ENCODE data around the gene TRIM71. TPM values are rescaled to one million over a fixed set of nuclear protein-coding genes. Genes with fewer than 3 reads are reported as not detected.

The TRIM71 gene
- total and polyA plus RNA-seq, 2 experiments from 2014 or later, result 3.3 to 21.8 TPM

DNA sequence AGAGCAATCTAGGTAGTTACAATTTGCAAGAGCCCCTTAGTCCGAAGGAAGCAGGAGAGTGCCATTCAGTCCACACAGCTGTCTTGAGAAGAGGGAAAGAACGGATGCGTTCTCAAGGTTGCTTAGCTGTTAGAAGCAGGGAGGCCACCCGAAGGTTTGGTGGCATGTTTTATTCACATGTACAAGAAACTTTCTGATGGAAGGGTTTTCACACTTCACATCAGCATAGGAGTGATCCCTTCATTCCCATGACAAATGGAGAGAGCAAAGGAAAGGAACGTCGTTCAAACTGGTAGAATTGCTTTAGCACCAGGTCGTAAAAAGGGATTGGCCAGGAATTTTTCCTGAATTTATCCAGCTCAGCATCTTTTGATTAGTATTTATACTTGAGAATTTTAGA is 53.5 kb downstream of the TRIM71 start:
- Histone ChIP-seq H3K27me3 (no peaks in the 10 kb centered on the region), H3K4me3 (no peak overlapping the region), H3K36me3 (no peaks in the 10 kb centered on the region), H3K27ac (no peak overlapping the region), H3K9me3 (ENCODE audit: low read depth) (no peaks in the 10 kb centered on the region), H3K4me1 (ENCODE audit: low read depth) (peaks cover 53% of the 10 kb centered on the region)
- TF ChIP-seq, protein P1, sequence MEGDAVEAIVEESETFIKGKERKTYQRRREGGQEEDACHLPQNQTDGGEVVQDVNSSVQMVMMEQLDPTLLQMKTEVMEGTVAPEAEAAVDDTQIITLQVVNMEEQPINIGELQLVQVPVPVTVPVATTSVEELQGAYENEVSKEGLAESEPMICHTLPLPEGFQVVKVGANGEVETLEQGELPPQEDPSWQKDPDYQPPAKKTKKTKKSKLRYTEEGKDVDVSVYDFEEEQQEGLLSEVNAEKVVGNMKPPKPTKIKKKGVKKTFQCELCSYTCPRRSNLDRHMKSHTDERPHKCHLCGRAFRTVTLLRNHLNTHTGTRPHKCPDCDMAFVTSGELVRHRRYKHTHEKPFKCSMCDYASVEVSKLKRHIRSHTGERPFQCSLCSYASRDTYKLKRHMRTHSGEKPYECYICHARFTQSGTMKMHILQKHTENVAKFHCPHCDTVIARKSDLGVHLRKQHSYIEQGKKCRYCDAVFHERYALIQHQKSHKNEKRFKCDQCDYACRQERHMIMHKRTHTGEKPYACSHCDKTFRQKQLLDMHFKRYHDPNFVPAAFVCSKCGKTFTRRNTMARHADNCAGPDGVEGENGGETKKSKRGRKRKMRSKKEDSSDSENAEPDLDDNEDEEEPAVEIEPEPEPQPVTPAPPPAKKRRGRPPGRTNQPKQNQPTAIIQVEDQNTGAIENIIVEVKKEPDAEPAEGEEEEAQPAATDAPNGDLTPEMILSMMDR (IDR thresholded peaks at IDR 0.05; ENCODE audit: low read depth, low read length), result no peak
- no peak for DNase-seq (ENCODE audit: low read depth in 1 of 2, low spot score in 1 of 2)

DNA sequence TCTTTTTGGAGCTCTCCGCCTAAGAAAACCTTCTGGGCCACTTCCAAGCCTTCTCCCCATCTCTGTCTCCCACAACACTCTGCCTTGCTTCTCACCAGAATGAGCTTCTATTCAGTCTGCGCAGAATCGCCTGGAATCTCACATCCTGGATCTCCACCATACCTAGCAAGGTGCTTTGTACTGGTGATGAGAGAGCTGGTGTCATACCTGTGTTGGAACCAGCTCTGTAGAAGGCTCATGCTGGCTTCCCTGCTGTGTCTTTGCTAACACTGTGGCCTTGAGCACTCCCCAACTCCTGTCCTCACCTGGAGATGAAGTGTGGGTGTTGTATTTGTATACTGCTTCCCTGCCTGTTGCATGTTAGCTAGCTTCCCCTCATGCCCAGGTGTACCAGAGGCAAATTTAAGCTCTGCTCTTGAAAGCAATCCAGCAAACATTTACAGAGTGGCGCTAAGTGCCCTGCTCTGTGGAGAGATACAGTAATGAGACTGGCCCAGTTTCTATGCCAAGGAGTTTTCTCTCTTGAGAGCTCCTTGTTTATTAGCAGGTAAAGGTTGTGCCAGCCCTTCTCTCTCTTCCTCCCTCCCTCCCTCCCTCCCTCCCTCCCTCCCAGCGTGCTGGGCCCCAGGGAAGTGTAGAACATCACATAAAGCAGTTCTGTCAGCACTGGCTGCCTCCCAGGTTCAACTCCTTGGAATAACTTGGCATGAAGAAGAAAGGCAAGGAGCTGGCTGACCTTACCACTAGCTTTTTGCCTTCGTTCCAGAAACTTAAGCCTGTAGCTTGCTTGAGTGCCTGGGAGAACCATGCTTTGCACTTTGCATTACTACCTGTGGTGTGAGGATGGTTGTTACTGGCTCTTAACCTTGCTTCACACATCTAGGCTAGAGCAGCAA is 54.9 kb downstream of the TRIM71 start:
- H3K9me3 ChIP-seq (ENCODE audit: low read depth), result no peaks in the 10 kb centered on the region
- peaks cover 53% of the 10 kb centered on the region for H3K4me1 ChIP-seq (ENCODE audit: low read depth)
- TF ChIP-seq, protein P1 (IDR thresholded peaks at IDR 0.05; ENCODE audit: low read depth, low read length), result no peak
- peak in 1 of 2 donors; percentile 65 for DNase-seq (ENCODE audit: low read depth in 1 of 2, low spot score in 1 of 2)
- H3K27me3 ChIP-seq, result no peaks in the 10 kb centered on the region
- H3K4me3 ChIP-seq, result no peak overlapping the region
- no peaks in the 10 kb centered on the region for H3K36me3 ChIP-seq
- H3K27ac ChIP-seq, result peak overlapping the region; percentile 5

DNA sequence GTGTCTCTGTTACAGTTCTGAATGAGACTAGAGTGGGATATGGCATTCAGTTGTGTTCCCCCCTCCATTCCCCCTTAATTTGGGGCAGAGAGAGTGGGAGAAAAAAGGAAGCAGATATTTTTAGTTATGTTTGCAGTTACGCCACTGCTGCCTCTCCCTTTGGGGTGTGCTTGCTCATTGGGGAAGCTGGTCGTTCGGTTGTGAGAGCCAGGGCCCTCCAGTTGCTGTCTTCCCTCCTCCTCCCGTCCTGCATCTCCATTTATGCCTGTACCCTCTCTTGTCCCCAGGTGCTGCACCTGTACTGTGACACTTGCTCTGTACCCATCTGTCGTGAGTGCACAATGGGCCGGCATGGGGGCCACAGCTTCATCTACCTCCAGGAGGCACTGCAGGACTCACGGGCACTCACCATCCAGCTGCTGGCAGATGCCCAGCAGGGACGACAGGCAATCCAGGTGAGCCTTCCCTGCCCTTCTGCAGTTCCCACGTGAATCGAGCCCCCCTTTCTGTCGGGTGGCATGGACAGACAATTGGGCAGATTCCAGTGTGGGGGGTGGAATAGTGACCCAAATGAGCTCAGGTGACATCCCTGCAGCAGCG is 55.8 kb downstream of the TRIM71 start:
- Histone ChIP-seq H3K36me3 (no peaks in the 10 kb centered on the region), H3K4me1 (ENCODE audit: low read depth) (peaks cover 44% of the 10 kb centered on the region), H3K27me3 (no peaks in the 10 kb centered on the region), H3K27ac (no peak overlapping the region), H3K4me3 (no peak overlapping the region), H3K9me3 (ENCODE audit: low read depth) (no peaks in the 10 kb centered on the region)
- TF ChIP-seq, protein P1 (IDR thresholded peaks at IDR 0.05; ENCODE audit: low read depth, low read length), result no peak
- DNase-seq (ENCODE audit: low read depth in 1 of 2, low spot score in 1 of 2), result no peak

DNA sequence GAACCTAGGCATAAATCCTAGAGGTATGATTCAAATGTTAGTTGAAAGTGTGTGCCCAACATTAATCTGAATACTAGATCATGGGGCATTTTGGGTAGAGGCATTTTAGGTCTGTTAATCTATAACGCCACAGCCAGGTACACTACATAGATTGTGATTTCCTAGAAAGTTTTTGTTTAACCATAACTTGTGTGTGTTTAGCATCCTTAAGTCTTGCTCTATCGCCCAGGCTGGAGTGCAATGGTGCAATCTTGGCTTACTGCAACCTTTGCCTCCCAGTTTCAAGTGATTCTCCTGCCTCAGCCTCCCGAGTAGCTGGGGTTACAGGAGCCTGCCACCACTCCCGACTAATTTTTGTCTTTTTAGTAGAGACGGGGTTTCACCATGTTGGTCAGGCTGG is 59.1 kb downstream of the TRIM71 start:
- Histone ChIP-seq H3K9me3 (ENCODE audit: low read depth) (no peaks in the 10 kb centered on the region), H3K27me3 (no peaks in the 10 kb centered on the region), H3K4me3 (no peak overlapping the region), H3K36me3 (no peaks in the 10 kb centered on the region), H3K4me1 (ENCODE audit: low read depth) (peaks cover 18% of the 10 kb centered on the region), H3K27ac (no peak overlapping the region)
- no peak for DNase-seq (ENCODE audit: low read depth in 1 of 2, low spot score in 1 of 2)
- TF ChIP-seq, protein P1 (IDR thresholded peaks at IDR 0.05; ENCODE audit: low read depth, low read length), result no peak

DNA sequence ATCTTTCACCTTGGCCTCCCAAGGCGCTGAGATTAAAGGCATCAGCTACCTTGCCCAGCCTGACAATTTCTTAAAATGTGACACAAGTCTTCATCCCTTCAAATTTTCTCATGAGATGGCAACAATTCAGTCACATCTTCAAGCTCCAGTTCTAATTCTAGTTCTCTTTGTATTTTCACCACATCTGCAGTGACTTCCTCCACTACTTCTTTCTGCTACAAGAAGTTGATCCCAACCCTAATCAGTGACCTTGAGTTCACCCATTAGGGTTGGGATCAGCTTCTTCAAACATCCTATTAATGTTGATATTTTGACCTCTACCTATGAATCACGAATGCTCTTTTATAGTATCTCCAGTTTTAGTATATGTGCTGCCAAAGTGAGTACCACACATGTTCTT is 59.8 kb downstream of the TRIM71 start:
- Histone ChIP-seq H3K36me3 (no peaks in the 10 kb centered on the region), H3K27me3 (no peaks in the 10 kb centered on the region), H3K27ac (no peak overlapping the region), H3K9me3 (ENCODE audit: low read depth) (no peaks in the 10 kb centered on the region), H3K4me3 (no peak overlapping the region), H3K4me1 (ENCODE audit: low read depth) (peaks cover 11% of the 10 kb centered on the region)
- DNase-seq (ENCODE audit: low read depth in 1 of 2, low spot score in 1 of 2), result no peak
- TF ChIP-seq, protein P1 (IDR thresholded peaks at IDR 0.05; ENCODE audit: low read depth, low read length), result no peak

Measured in cardiac muscle cell (in vitro differentiated cells and primary cell).